K562 (cell line): ENCODE results near the gene GH2. TPM values are rescaled to one million over a fixed set of nuclear protein-coding genes. Genes with fewer than 3 reads are reported as not detected.

Experiments
- CREB1 ChIP-seq, 2 experiments: sonication (generic) in 1 of 2; formaldehyde crosslinking in 1 of 2; IDR thresholded peaks; 2 replicates each; pipeline versions ENCODE4 v1.6.1 to v1.8.0; 2012 to 2022; ENCODE audit warnings: inconsistent platforms in 1 of 2, mild to moderate bottlenecking in 1 of 2, missing genetic modification reagents in 1 of 2, moderate library complexity in 1 of 2
- ERF ChIP-seq: fragments of 450-650 bp; formaldehyde crosslinking; IDR thresholded peaks from 2 replicates; pipeline ENCODE4 v1.4.0; 2020; ENCODE audit warnings: mild to moderate bottlenecking, mixed read lengths
- GATAD2A ChIP-seq: fragments of 450-650 bp; IDR thresholded peaks from 2 replicates; pipeline ENCODE4 v1.6.1; 2017
- LCOR ChIP-seq: sonication (generic); formaldehyde crosslinking; IDR thresholded peaks from 2 replicates; pipeline ENCODE4 v1.8.0; 2022; ENCODE audit warnings: mild to moderate bottlenecking, missing genetic modification reagents
- NCOA4 ChIP-seq: fragments of 450-650 bp; IDR thresholded peaks from 2 replicates; pipeline ENCODE4 v1.6.1; 2018; ENCODE audit warnings: mild to moderate bottlenecking; ENCODE audit not compliant: partially characterized antibody
- PML ChIP-seq: IDR thresholded peaks from 2 replicates; pipeline ENCODE4 v1.6.1; 2012; ENCODE audit warnings: low read length, inconsistent platforms
- POLR3A ChIP-seq: IDR thresholded peaks from 2 replicates; pipeline ENCODE4 v1.6.1; 2011; ENCODE audit warnings: borderline replicate concordance, mild to moderate bottlenecking, moderate library complexity; ENCODE audit not compliant: insufficient read length, insufficient read depth; ENCODE audit errors: extremely low read depth
- RBM15 ChIP-seq: fragments of 200-400 bp; formaldehyde crosslinking; IDR thresholded peaks from 2 replicates; pipeline ENCODE4 v1.6.1; 2018; ENCODE audit warnings: mild to moderate bottlenecking, low read length, moderate library complexity; ENCODE audit not compliant: insufficient read depth
- SETDB1 ChIP-seq: IDR thresholded peaks from one replicate; pipeline ENCODE4 v1.6.1; 2012; ENCODE audit warnings: low read length, control low read depth, inconsistent platforms
- SOX6 ChIP-seq: fragments of 450-650 bp; IDR thresholded peaks from 2 replicates; pipeline ENCODE4 v1.6.1; 2014; ENCODE audit warnings: mild to moderate bottlenecking
- polyA plus RNA-seq, 8 experiments: library from polyadenylated mRNA; depleted of rRNA in 4 of 8; stranded (reverse) in 5 of 8; unstranded in 3 of 8; fragments of >200 nt; fragmentation: Nextera tagmentation in 2 of 8; fragmentation: Illumina TruSeq in 1 of 8; extraction: Ambion mirVana in 2 of 8; extraction: Trizol in 1 of 8; gene quantifications; 2 replicates each; pipeline versions ENCODE4 v1.2.1 to v1.2.3, GENCODE V29; 2011 to 2014; ENCODE audit warnings: inconsistent platforms in 1 of 8, missing spikeins in 1 of 8
- total RNA-seq, 7 experiments: library from RNA; depleted of rRNA in 6 of 7; stranded (reverse); fragments of >200 nt in 6 of 7; fragmentation: Illumina TruSeq in 2 of 7; extraction: Trizol in 2 of 7; gene quantifications; 2 replicates each; pipeline versions ENCODE4 v1.2.1 to v1.2.3, GENCODE V29; 2011 to 2021; ENCODE audit warnings: low replicate concordance in 1 of 7
- TF ChIP-seq, protein P1 (sequence below): fragments of 250-450 bp; sonication (Bioruptor Pico); IDR thresholded peaks from 2 replicates; pipeline ENCODE4 v1.5.0; 2021
- TF ChIP-seq, protein P2 (sequence below): fragments of 450-650 bp; formaldehyde crosslinking; IDR thresholded peaks from 2 replicates; pipeline ENCODE4 v1.4.0; 2020; ENCODE audit warnings: mild to moderate bottlenecking, moderate library complexity
- TF ChIP-seq, protein P3 (sequence below), 2 experiments: fragments of 450-650 bp; IDR thresholded peaks; 2 replicates each; pipeline ENCODE4 v1.6.1; 2016; ENCODE audit warnings: mild to moderate bottlenecking in 2 of 2, borderline replicate concordance in 1 of 2, low read depth in 1 of 2, moderate library complexity in 1 of 2
- TF ChIP-seq, protein P4 (sequence below), 2 experiments: IDR thresholded peaks; 2 replicates each; pipeline ENCODE4 v1.6.1; 2011; ENCODE audit warnings: borderline replicate concordance in 1 of 2, control low read depth in 1 of 2, low read depth in 1 of 2, low read length in 1 of 2, mild to moderate bottlenecking in 1 of 2, mixed read lengths in 1 of 2, moderate library complexity in 1 of 2; ENCODE audit not compliant: insufficient read depth in 1 of 2, insufficient read length in 1 of 2, poor library complexity in 1 of 2, severe bottlenecking in 1 of 2; ENCODE audit errors: extremely low read depth in 1 of 2

The GH2 gene
- total and polyA plus RNA-seq, 9 of the 15 experiments (the other 6 are each of a cell fraction or from before 2014, with no cell fraction given): not detected

DNA sequence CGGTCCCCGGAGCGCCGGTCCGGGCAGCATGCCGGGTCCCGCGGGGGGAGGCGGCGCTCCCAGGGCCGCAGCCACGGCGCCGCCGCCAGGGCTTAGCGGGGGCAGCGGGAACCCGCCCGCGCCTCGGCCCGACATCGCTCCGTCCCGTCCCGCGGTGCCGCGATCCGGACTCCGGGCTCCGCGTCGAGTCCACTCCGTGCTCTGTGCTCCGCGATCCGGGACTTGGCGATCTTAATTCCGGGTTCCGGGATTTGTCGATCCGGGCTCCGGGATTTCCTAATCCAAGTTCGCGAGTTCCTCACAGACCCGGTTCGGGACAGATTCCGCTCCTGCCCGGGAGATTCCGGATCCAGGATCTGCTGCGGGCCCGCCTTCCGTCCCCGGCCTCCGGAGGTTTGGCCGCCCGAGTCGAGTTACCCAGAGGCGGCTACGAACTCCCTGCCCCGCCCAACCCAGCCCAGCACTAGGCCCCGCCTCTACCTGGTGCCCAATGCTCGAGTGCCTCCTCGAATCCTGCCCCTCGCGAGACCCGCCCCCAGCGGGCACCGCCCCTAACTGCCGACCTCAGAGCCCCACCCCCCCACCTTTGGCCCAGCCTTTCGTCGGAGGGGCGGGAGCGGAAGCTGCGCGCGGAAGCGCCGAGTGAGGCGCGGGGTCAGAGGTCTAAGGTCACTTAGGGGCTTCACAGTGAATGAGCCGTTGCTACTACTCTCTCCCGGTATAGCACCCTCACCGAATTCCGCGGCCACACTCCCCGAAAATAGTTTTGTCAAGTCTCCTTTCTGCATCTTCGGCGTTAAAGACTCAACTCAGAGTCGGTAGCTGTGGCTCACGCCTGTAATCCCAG, 39.0 kb downstream of the GH2 start, which contains the start of gene SMARCD2 (continued):
- TF ChIP-seq, protein P1, sequence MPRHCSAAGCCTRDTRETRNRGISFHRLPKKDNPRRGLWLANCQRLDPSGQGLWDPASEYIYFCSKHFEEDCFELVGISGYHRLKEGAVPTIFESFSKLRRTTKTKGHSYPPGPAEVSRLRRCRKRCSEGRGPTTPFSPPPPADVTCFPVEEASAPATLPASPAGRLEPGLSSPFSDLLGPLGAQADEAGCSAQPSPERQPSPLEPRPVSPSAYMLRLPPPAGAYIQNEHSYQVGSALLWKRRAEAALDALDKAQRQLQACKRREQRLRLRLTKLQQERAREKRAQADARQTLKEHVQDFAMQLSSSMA: peak; percentile 73; the same call in 1 of the 2 replicates
- TF ChIP-seq RBM15: no peak
- peak; percentile 51 for TF ChIP-seq SETDB1
- no peak for TF ChIP-seq NCOA4
- TF ChIP-seq ERF (CRISPR knock-in tag): peak; percentile 81; the same call in 1 of the 2 replicates
- TF ChIP-seq, protein P2, sequence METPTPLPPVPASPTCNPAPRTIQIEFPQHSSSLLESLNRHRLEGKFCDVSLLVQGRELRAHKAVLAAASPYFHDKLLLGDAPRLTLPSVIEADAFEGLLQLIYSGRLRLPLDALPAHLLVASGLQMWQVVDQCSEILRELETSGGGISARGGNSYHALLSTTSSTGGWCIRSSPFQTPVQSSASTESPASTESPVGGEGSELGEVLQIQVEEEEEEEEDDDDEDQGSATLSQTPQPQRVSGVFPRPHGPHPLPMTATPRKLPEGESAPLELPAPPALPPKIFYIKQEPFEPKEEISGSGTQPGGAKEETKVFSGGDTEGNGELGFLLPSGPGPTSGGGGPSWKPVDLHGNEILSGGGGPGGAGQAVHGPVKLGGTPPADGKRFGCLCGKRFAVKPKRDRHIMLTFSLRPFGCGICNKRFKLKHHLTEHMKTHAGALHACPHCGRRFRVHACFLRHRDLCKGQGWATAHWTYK (CRISPR knock-in tag): peak; percentile 57; the same call in 1 of the 2 replicates
- peak; percentile 94 for TF ChIP-seq GATAD2A
- no peak for TF ChIP-seq POLR3A
- TF ChIP-seq LCOR (CRISPR knock-in tag): peak; percentile 99
- TF ChIP-seq CREB1 (IDR thresholded peaks at IDR 0.05): peak; percentile 71
- peak; percentile 88 for TF ChIP-seq CREB1 (CRISPR knock-in tag; IDR thresholded peaks at IDR 0.05)
- TF ChIP-seq PML: peak; percentile 48
- TF ChIP-seq, protein P3, sequence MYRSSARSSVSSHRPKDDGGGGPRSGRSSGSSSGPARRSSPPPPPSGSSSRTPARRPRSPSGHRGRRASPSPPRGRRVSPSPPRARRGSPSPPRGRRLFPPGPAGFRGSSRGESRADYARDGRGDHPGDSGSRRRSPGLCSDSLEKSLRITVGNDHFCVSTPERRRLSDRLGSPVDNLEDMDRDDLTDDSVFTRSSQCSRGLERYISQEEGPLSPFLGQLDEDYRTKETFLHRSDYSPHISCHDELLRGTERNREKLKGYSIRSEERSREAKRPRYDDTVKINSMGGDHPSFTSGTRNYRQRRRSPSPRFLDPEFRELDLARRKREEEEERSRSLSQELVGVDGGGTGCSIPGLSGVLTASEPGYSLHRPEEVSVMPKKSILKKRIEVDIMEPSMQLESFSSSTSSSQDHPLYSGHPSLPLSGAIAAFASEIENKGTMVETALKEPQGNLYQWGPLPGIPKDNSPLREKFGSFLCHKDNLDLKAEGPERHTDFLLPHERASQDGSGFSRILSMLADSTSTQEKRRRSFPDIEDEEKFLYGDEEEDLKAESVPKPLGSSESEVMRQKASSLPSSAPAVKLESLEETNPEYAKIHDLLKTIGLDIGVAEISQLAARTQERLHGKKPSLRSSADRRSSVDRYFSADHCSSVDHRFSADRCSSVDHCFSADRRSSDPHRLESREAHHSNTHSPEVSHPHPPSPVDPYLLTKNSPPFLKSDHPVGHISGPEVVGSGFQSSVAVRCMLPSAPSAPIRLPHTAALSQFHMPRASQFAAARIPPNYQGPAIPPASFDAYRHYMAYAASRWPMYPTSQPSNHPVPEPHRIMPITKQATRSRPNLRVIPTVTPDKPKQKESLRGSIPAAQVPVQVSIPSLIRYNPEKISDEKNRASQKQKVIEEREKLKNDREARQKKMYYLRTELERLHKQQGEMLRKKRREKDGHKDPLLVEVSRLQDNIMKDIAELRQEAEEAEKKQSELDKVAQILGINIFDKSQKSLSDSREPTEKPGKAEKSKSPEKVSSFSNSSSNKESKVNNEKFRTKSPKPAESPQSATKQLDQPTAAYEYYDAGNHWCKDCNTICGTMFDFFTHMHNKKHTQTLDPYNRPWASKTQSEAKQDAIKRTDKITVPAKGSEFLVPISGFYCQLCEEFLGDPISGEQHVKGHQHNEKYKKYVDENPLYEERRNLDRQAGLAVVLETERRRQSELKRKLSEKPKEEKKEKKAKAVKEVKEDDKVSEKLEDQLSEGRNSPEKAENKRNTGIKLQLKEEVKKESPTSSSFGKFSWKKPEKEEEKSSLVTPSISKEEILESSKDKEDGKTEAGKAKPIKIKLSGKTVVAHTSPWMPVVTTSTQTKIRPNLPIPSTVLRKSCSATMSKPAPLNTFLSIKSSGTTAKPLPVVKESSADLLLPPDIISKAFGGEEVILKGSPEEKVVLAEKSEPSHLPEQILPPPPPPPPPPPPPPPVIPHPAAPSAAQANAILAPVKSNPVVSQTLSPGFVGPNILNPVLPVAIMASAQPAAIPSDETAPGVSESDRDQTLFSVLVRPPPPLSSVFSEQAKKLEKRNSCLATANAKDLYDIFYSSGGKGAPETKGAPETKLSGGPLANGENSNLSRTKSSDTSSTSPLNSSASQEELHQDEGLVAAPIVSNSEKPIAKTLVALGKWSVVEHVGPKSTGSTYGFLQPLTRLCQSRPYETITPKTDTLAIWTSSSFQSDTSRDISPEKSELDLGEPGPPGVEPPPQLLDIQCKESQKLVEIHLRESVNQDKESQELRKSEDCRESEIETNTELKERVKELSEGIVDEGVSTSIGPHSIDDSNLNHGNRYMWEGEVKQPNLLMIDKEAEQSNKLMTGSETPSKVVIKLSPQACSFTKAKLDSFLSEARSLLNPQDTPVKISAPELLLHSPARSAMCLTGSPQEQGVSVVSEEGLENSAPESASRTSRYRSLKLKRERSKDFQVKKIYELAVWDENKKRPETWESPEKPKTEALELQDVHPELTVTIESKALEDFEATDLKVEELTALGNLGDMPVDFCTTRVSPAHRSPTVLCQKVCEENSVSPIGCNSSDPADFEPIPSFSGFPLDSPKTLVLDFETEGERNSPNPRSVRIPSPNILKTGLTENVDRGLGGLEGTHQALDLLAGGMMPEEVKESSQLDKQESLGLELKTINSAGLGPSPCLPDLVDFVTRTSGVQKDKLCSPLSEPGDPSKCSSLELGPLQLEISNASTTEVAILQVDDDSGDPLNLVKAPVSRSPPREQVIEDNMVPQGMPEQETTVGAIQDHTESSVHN (IDR thresholded peaks at IDR 0.05; ENCODE audit: borderline replicate concordance in 1 of 2, low read depth in 1 of 2): no peak
- TF ChIP-seq SOX6: peak; percentile 76
- TF ChIP-seq, protein P4, sequence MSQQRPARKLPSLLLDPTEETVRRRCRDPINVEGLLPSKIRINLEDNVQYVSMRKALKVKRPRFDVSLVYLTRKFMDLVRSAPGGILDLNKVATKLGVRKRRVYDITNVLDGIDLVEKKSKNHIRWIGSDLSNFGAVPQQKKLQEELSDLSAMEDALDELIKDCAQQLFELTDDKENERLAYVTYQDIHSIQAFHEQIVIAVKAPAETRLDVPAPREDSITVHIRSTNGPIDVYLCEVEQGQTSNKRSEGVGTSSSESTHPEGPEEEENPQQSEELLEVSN (IDR thresholded peaks at IDR 0.05; ENCODE audit: borderline replicate concordance in 1 of 2, extremely low read depth in 1 of 2, insufficient read depth in 1 of 2, insufficient read length in 1 of 2, low read depth in 1 of 2, low read length in 1 of 2, poor library complexity in 1 of 2, severe bottlenecking in 1 of 2): peak; percentile 36 to 76
